CD4-positive, alpha-beta T cell treated with Interferon gamma for 1 hour (primary cell): ENCODE results near the gene MYH9.
"Not testable (repeated sequence)": the region's sequence is repeated elsewhere in the genome, so short reads cannot be mapped to it uniquely, and the experiment has no call there.

Experiments used
- DNase-seq: peaks from one replicate; pipeline ENCODE4 v3.0.0-alpha.2; 2020

Gene MYH9

GRCh38 chr22:36306227-36306626 lies 81.5 kb downstream of the MYH9 start:
- no peak for DNase-seq

- no peak for DNase-seq
Observed at GRCh38 chr22:36305813-36306212, 82.0 kb downstream of the MYH9 start.

- no peak for DNase-seq
Observed at GRCh38 chr22:36304429-36304828, 83.3 kb downstream of the MYH9 start.

- DNase-seq, result no peak
Observed at GRCh38 chr22:36303874-36304273, 83.9 kb downstream of the MYH9 start.

DNA sequence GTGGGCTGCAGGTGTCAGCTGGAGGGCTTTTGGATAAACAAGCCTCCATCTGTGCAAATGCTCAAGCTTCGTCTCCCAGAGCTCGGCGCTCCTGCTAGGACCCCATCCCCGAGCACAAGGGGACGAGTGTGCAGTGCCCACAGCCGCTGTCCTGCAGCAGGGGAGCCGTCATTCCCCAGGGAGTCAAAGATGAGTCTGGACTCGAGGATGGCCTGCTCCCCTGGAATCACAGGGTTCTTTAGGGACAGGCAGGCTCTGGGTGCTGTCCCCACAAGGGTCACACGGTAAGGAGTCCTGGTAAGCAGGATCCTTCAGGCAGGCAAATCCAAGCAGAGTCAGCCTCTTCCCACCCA lies 84.7 kb downstream of the MYH9 start:
- no peak for DNase-seq

DNA sequence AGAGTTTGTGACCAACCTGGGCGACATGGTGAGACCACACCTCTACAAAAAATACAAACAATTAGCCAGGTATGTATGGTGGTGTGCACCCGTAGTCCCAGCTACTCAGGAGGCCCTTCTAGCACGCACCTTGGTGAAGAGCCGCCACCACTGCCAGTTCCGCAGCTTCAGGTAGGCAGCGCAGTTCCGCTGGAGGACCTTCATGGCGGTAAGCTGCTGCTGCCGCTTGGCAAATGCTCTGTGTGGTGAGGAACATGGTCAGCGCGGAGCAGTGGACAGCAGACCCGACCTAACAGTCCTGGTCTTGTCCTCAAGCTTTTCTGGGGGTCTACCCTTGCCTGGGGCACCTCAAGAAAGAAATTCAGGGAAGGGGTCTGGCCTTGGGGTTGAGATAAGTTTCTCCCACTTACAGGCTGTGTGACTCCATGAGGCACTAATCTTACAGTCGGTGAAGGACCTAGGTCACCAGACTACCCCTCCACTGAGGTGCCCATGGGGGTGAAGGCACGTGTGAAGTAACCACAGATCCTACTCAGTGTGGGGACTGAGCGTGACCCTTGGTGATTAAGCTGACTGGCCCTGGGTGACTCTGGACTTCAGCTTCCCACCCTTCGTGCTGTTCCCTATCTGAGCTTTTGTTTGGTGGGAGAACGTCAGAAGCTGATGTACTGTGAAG lies 85.2 kb downstream of the MYH9 start:
- DNase-seq, result no peak

- DNase-seq, result no peak
Observed at GRCh38 chr22:36301851-36302250, 85.9 kb downstream of the MYH9 start.

- peak; percentile 75 for DNase-seq
Observed at GRCh38 chr22:36301384-36301828, 86.4 kb downstream of the MYH9 start.

DNA sequence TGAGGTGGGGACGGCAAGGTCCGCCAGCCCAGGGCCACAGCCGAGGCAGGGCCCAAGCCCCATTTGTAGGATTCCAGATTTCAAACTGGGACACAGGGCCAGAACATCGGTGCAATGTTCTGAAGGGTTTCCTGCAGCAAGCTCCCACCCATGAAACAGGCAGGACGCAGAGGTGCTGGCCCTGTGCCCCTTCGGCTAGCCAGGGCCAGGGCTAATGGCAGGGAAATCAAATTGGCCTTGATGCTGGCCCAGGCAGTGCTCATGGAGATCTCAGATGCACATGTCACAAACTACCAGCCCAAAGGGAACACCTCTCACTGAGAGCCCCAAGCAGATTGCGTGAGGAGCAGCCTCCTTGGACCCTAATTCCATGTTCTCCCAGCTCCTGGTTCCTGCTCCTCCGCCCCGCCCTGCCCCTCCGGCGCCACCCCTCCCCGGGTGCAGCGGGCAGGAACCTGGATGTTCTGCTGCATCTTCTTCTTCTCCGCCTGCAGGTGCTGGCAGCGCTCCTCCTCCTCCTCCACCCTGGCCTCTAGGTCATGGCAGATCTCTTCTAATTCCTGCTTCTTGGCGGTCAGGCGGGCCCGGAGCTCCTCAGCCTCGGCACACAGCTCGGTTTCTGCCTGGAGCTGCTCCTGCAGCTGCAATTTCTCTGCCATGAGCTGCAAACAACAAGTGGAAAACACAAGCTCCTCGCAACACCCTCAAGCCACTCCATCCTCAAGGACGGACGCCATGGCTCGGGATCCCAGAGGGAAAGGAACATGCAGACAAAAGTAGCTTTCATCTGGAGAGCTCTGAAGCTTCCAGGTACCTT lies 87.2 kb downstream of the MYH9 start:
- DNase-seq, result no peak

GRCh38 chr22:36299911-36300310 lies 87.9 kb downstream of the MYH9 start:
- DNase-seq, result no peak

- no peak for DNase-seq
Observed at GRCh38 chr22:36299295-36299694, 88.5 kb downstream of the MYH9 start.

- no peak for DNase-seq
Observed at GRCh38 chr22:36298601-36299000, 89.2 kb downstream of the MYH9 start.

GRCh38 chr22:36298118-36298517 lies 89.6 kb downstream of the MYH9 start:
- DNase-seq, result no peak

GRCh38 chr22:36297568-36297967 lies 90.2 kb downstream of the MYH9 start:
- no peak for DNase-seq

DNA sequence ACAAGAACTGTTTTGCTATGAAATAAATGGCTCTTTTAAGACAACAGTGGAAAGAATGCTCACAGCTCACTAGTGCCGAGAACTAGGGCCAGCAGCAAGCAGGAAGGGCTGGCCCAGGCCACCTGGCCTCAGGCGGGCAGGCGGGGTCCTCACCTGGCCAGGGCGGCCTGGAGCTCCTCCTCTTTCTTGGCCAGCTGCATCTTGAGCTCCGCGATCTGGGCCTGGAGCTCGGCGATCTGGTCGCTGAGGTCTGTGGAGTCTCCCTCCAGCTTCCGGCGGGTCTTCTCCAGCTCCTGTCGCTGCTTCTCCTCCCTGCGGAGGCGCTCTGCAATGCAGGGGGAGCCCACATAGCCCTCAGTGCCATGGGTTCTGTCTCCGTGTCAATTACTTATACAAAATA lies 91.1 kb downstream of the MYH9 start:
- no peak for DNase-seq

- no peak for DNase-seq
Observed at GRCh38 chr22:36295247-36295646, 92.5 kb downstream of the MYH9 start.

GRCh38 chr22:36294801-36295200 lies 93.0 kb downstream of the MYH9 start:
- no peak for DNase-seq

DNA sequence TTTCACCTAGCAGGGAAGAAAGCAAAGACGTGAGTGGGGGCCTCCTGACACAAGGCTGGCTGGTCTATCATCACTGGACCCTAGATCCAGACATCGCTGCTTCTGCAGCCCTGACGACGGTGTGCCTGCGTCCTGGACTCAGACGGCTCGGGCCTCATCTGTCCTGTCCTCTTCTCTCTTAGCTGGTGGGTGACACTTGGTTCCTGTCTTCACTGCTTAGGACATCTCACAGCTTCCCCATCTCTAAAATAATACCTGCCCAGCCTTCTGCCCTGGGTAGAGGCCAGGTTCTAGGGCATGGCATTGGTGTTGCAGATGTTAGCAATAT lies 93.5 kb downstream of the MYH9 start:
- DNase-seq, result no peak

DNA sequence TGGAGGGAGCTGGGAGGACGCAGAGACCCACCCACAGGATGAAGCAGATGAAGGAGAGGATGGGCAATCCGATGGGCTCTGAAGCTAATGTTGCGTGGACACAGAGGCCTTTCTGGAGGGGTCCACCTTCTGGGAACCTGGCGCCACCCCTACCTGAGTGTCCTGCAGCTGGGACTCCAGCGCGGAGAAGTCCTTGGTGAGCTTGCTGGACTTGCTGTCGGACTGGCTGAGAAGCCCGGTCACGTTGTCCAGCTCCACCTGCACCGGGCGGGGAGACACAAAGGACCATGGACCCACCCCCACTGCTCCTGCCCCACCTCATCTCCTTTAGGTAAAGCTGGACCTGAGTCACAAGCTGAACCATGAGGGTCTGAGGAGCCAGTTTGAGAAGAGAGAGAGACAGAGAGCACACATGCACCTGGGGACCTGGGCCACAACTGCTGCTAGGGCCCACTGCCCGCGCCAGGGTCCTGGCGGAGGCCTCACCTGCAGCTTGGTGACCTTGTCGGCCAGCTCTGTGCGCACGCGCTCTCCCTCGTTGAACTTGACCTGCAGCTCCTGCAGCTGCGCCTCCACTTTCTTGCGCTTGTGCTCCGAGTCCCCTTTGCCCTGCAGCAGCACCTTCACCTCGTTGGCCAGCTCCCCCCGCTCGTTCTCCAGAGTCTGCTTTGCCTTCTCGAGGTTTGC lies 94.0 kb downstream of the MYH9 start:
- no peak for DNase-seq

GRCh38 chr22:36292823-36293530 lies 94.8 kb downstream of the MYH9 start:
- DNase-seq, result no peak

DNA sequence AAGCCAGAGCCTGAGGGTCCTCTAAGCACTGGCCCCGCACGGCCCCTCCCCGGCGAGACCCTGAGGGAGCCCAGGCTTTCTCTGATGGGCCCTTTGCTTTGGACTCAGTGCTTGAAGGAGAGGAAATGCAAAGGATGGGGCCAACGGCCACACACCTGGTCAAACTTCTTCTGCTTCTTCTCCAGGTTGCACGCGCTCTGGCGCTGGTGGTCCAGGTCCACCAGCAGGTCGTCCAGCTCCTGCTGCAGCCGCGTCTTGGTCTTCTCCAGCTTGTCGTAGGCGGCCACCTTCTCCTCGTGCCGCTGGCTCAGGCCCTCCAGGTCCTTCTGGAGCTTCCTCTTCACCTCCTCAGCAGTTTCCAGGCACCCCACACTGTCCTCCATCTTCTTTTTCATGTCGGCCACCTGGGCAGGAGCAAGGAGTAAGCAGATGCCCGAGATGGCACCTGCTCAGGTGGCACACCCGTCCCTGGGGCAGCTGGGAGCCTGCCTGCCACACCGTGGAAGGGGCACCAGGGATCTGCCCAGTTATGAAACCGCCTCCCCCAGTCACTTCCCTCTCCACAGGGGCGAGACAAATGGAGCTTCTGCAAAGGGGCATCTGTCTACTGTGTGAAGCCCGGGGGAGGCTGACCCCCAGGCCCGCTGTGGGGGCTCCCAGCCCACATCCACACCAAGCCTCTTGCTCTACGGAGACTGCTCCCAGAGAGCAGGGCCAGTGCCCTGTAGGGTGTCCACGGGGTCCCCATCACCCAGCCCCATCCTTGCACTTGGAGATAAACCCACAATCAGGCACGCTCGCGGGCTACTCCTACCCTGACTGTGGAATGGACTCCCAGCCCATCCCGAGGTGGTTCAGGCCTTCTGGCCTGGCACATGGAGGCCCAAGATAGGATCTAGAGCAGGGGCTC lies 95.7 kb downstream of the MYH9 start:
- no peak for DNase-seq

- not testable (repeated sequence) for DNase-seq
Observed at GRCh38 chr22:36290391-36291075, 97.2 kb downstream of the MYH9 start.
